CD4-positive, alpha-beta T cell treated with Interleukin-17A for 4 hours (primary cell): Measurements from ENCODE around the gene MMP7.
"Not testable (repeated sequence)": the region's sequence is repeated elsewhere in the genome, so short reads cannot be mapped to it uniquely, and the experiment has no call there.

Experiments
- DNase-seq: peaks from one replicate; pipeline ENCODE4 v3.0.0-alpha.2; 2020; ENCODE audit warnings: mixed read lengths

MMP7 gene

DNA sequence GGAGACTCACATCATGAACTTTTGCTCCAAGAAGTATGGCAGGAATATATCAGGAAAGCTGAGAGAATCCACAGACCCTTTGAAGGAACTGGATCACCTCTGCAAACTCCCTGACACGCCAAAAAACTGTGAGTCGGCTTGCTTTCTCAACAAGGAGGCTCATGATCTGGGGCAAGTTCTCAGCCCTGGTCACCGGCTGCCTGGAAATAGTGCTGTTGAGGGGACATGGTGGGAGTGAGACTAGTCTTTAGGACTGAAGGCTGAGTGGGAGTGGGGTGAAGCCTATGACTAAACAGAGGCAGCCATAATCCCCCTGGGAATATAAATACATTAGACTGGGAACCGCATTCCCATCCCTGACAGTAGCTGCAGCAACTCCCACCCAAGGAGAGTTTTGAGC is 8.4 kb upstream of the MMP7 start:
- DNase-seq = no peak

DNA sequence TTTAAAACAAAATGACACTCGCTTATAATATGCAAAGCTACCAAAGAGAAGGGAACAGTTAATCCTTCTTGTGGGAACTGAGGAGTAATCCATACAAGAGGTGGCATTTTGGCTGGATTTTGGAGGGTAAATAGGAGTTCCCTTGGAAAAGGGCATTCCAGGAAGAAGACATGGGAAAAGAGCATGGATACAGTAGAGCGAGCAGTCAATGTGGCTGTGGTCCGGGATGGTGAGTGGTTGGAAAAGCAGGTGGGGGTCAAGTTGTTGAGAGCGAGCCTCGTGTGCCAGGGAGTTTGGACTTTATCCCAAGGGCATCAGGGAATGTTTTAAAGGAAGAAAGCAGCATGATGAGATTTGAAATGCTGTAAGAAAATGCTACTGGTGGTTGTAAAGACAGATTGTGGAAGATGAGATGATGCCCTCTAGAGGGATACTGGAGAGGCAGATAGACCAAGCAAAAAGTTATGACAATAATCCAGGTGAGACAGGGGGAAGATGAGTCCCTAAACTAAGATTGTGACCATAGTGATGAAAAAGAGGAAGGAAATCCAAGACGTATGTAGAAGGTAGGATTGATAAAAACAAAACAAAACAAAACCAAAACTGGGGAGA is 3.8 kb upstream of the MMP7 start:
- no peak for DNase-seq

GRCh38 chr11:102528618-102529017 is 1.9 kb downstream of the MMP7 start:
- DNase-seq = no peak

DNA sequence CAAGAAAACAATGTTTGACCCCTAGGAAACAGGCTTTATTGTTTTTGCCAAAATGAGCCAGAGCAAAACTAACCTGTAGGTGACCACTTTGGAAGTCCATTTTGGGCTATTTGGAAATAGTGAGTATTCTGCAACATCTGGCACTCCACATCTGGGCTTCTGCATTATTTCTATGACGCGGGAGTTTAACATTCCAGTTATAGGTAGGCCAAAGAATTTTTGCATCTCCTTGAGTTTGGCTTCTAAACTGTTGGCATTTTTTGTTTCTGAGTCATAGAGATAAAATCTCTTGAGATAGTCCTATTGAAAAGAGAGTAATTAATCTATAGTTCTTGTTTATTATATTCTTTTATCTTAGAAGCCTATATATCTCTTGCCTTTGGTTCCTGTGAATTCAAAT is 2.9 kb downstream of the MMP7 start:
- no peak for DNase-seq

DNA sequence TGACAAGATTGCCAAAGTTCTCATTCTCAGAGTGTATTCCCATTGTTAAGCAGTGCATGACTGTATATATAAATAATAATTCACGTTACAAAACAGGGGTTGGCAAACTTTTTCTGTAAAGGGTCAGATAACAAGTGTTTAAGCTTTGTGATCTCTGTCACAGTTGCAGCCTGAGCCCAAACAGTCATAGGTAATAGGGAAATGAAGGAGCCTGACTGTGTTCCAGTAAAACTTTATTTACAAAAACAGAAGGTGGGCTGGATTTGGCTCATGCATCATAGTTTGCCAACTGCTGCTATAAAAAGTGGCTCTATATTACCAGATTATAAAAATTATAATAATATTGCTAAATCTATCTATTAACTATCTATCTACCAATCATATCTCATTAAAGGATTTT is 3.5 kb downstream of the MMP7 start:
- no peak for DNase-seq

GRCh38 chr11:102523887-102524286 is 6.7 kb downstream of the MMP7 start:
- DNase-seq = no peak

DNA sequence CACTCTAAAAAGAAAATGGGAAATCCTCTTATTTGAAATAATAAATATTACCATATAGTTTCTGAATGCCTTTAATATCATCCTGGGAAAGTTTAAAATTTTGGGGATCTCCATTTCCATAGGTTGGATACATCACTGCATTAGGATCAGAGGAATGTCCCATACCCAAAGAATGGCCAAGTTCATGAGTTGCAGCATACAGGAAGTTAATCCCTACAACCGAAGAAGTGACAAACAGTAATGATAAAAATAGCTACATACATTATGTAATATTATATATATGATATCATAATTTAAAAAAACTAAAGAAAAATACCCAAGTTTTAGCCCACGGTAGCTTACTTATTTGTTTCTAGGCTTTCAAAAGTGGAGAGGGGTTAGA is 7.4 kb downstream of the MMP7 start:
- no peak for DNase-seq

GRCh38 chr11:102522312-102523188 is 8.0 kb downstream of the MMP7 start:
- no peak for DNase-seq

DNA sequence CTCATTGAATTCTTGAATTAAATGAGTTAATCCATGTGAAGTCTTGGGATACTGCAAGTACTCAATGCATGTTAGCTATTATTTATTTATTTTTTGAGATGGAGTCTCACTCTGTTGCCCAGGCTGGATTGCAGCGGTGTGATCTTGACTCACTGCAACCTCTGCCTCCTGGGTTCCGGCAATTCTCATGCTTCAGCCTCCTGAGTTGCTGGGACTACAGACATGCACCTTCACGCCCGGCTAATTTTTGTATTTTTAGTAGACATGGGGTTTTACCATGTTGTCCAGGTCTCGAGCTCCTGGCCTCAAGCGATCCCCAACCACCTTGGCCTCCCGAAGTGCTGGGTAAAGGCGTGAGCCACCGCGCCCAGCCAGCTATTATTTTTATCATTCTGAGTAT is 9.4 kb downstream of the MMP7 start:
- no peak for DNase-seq

GRCh38 chr11:102520514-102520913 is 10.0 kb downstream of the MMP7 start:
- DNase-seq = no peak

DNA sequence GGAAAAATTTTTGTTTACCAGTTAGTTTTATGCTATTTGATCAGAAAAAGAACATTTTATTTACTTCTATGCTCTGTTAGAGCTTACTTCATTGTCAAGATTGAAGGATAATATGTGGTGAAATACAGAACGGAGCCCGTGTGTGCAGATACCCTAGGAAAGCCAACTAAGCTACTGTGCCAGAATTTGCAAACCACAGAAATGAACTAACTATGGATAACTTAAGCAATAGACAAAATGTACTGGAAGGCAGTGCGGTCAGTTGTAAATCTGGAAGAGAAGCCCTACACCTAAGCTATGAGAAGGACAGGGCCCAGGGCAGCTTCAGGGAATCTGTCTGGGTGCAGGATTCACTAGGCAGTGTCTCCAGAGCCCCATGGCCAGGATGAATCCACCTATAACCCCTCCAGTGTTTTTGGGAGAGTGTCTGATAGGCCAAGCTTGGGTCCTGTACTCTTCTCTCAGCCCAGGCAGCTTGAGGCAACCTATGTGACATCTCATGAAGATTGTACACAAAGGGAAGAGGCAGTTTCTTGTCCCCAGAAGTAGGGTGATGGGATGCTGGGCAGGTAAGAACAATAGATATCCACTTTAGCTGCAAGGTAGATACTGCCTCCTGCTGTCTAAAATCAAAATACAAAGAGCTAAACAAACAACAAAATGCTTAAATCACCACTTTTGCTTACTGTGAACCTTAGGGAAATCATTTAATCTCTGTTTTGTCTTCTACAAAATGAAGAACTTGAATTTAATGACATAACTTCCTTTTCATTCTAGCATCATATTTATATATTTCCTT is 12.1 kb downstream of the MMP7 start:
- no peak for DNase-seq

- no peak for DNase-seq
Measured at GRCh38 chr11:102517670-102518069, 12.9 kb downstream of the MMP7 start.

DNA sequence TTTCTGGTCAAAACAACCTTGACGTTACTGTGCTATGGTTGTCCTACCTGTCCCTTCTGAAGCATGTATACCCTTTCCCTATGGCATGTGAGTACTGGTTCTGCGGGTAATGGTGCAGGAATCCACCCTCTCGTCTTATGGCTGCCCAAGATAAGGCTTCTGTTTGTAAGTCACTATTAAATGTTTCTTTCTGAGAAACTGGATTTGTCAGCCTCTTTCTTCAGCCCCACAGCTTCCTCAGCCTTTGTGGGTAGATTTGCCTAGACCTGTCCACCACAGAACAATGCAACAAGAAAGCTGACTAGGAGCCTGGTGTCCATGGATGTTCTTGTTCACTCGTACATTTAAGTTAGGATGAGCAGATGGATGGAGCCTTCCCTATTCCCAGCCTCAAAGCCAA is 14.4 kb downstream of the MMP7 start:
- no peak for DNase-seq

DNA sequence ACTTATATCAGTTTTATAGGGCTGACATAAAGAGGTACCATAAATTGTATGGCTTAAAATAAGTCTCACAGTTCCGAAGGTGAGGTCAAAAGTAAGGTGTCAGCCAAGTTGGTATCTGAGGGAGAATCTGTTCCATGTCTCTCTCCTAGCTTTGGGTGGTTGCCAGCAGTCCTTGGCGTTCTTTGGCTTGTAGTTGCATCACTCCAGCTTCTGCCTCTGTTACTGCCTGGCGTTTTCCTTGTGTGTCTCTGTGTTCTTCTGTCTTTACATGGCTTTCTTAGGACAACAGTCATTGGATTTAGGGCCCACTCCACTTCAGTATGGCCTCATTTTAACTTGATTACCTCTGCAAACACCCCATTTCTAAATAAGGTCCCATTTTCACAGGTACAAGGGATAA is 16.7 kb downstream of the MMP7 start:
- no peak for DNase-seq

DNA sequence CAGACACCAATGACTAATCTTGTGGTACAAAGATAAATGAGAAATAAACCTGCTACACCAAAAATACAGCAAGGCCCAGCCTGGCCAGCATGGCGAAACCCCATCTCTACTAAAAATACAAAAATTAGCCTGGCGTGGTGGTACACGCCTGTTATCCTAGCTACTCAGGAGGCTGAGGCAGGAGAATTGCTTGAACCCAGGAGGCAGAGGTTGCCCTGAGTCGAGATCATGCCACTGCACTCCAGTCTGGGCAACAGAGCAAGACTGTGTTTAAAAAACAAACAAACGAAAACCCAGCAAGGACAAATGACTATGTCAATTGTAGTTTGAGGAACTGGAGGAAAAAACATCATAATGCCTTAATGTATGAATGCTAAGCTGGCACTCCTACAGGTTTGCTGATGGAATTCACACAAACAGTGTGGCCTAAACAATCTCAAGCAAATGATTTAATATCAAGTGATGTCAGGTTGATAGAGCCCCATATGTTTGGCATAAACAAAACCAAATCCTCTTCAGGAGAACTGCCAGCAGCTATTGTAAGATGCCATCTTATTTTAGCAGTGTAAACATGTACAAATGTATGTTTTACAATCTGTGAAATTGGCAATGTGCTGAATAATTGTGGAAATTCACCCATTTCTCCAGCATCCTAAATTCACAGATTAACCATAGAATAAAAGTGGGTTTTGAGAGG is 20.0 kb downstream of the MMP7 start:
- DNase-seq = no peak

- DNase-seq = not testable (repeated sequence)
Measured at GRCh38 chr11:102502831-102503230, 27.7 kb downstream of the MMP7 start.

GRCh38 chr11:102500829-102501228 is 29.7 kb downstream of the MMP7 start:
- no peak for DNase-seq

- no peak for DNase-seq
Measured at GRCh38 chr11:102499931-102500330, 30.6 kb downstream of the MMP7 start.

DNA sequence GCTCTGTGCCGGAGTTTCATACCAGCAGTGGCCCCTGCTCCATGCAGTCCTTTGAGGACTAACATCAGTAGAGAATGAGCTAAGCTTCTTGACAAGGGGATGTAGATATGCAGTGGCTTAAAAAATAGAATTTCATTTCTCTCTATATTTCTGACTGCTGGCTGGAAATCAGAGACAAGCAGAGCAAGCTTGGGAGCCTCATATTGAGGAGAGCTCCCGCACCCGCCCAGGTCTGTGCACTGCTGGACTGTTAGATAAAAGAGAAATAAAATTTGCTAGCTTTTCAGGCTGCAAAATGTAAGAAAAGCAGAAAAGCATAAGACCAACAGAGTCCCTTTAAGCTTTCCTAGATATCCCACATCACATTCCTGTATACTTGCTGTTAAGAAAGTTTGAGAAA is 31.4 kb downstream of the MMP7 start:
- DNase-seq = no peak

DNA sequence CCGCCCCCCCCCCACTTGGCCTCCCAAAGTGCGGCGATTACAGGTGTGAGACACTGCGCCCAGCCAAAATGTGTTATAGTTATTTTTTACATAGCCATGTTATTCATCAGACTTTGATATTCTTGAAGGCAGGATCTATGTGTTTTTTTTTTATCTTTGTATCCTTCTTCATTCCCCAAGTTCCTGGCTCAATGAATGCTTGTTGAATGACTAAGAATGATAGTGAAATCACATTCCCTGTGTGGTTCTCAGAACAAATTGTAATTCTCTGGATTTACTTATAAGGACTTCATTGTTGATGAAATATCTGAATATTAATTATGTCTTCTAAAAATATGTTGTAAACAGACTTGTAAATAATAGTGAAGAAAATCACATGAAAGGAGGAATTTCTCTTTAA is 33.5 kb downstream of the MMP7 start:
- DNase-seq = no peak

DNA sequence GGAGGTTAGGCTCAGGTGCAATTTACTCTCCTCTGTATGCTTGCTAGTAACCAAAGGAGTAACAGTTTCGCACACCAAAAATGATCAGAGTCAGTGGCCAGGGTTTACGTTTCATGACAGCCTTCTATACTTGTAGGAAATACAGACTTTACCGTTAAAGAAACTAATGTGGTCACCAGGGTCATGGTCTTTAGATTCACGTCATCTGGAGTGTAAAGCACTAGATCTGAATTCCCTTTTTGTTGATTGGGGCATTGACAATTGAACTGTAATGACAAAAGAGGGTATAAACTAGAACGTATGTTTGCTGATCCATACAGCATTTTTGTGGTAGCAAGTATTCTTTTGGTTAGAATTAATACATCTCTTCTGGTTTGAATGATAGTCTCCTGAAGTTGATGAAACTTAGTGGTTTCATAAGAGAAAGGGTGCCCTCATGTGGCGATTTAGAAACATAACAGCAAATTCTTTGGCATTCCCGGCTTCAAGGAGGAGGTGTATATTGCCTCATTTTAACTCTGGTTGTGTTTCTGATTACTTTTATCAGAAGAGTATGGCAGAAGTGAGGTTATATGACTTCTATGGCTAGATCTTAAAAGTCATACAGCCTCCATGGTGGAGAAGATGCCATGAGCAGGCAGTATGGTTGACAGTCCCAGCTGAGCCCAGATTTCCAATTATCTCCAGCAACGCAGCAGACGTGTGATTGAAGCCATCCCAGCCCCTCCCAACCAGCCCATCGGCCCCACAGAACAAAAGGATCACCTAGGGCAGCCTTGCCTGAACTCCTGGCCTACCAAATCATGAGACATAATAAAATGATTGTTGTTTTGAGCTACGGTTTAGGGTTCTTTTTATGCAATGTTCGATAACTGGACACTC is 35.1 kb downstream of the MMP7 start:
- peak; percentile 72 for DNase-seq

- DNase-seq = no peak
Measured at GRCh38 chr11:102494216-102494615, 36.3 kb downstream of the MMP7 start.
